Peyer's patch (tissue), 4 donors: Measurements from ENCODE around the gene C16orf96. TPM values are rescaled to one million over a fixed set of nuclear protein-coding genes. Genes with fewer than 3 reads are reported as not detected.

Source experiments
- DNase-seq, 3 donors: peaks; one replicate each; pipeline ENCODE4 v3.0.0-alpha.2; 2017 to 2019
- H3K27ac ChIP-seq, 4 donors: fragments of 200-600 bp; sonication (generic); one replicate each; pipeline ENCODE4 v1.5.1; 2016 to 2019
- H3K27me3 ChIP-seq, 2 donors: fragments of 200-600 bp; sonication (generic); one replicate each; pipeline ENCODE4 v1.5.1; 2019
- H3K36me3 ChIP-seq, 3 donors: fragments of 200-600 bp; sonication (generic); one replicate each; pipeline ENCODE4 v1.5.1; 2016 to 2019
- H3K4me1 ChIP-seq, 4 donors: fragments of 200-600 bp; sonication (generic); one replicate each; pipeline ENCODE4 v1.5.1; 2016 to 2019
- H3K4me3 ChIP-seq, 4 donors: fragments of 200-600 bp; sonication (generic); 1 replicate in 3 of 4; 2 replicates in 1 of 4; pipeline ENCODE4 v1.5.1; 2016 to 2019; ENCODE audit warnings: mild to moderate bottlenecking in 1 of 4
- H3K9me3 ChIP-seq, 4 donors: fragments of 200-600 bp; sonication (generic); one replicate each; pipeline ENCODE4 v1.5.1; 2016 to 2019; ENCODE audit warnings: mild to moderate bottlenecking in 1 of 4
- POLR2A ChIP-seq, 2 donors: fragments of 450-650 bp; IDR thresholded peaks; one replicate each; pipeline ENCODE4 v1.5.1; 2017; ENCODE audit warnings: antibody characterized with exemption in 2 of 2, mild to moderate bottlenecking in 2 of 2, moderate library complexity in 2 of 2
- total RNA-seq, 4 donors: library from RNA; depleted of rRNA; stranded (reverse); fragments of >200 nt; gene quantifications; one replicate each; pipeline ENCODE4 v1.1.0, GENCODE V29; 2016
- TF ChIP-seq, protein P1 (sequence below), 6 experiments: fragments of 450-650 bp in 4 of 6; fragments of 200-600 bp in 2 of 6; sonication (generic) in 1 of 6; IDR thresholded peaks; one replicate each; pipeline ENCODE4 v1.5.1; 2017 to 2019; ENCODE audit warnings: antibody characterized with exemption in 6 of 6, mild to moderate bottlenecking in 3 of 6, moderate library complexity in 1 of 6

Gene C16orf96
- total RNA-seq, 4 donors from 2014 or later, result not detected

DNA sequence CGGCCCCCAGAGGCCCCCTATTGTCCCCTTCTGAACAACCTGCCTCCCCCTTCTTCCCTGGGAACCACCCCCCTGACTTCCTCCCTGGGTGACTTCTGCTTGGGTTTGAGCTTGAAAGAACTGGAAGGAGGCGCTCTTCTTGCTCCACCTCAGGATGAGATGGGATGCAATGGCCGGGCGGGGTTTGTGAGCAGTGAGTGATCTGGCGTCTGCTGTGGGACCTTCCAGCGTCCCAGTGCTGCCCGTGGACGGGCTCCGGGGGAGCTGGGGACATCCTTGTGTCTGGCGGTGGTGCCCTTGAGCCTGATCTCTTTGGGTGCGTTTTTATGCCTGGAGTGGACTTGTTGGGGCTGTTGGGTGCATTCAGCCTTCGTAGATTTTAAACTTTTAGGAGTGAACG lies 80.1 kb downstream of the C16orf96 start:
- TF ChIP-seq, protein P1, sequence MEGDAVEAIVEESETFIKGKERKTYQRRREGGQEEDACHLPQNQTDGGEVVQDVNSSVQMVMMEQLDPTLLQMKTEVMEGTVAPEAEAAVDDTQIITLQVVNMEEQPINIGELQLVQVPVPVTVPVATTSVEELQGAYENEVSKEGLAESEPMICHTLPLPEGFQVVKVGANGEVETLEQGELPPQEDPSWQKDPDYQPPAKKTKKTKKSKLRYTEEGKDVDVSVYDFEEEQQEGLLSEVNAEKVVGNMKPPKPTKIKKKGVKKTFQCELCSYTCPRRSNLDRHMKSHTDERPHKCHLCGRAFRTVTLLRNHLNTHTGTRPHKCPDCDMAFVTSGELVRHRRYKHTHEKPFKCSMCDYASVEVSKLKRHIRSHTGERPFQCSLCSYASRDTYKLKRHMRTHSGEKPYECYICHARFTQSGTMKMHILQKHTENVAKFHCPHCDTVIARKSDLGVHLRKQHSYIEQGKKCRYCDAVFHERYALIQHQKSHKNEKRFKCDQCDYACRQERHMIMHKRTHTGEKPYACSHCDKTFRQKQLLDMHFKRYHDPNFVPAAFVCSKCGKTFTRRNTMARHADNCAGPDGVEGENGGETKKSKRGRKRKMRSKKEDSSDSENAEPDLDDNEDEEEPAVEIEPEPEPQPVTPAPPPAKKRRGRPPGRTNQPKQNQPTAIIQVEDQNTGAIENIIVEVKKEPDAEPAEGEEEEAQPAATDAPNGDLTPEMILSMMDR (IDR thresholded peaks at IDR 0.05), result no peak
- TF ChIP-seq POLR2A (IDR thresholded peaks at IDR 0.05), result no peak
- Histone ChIP-seq H3K36me3 (peaks cover 0 to 25% (median 0%) of the 10 kb centered on the region in 3 donors), H3K9me3 (no peaks in the 10 kb centered on the region), H3K4me1 (peaks cover 0 to 12% (median 0%) of the 10 kb centered on the region in 4 donors), H3K27me3 (no peaks in the 10 kb centered on the region), H3K4me3 (no peak overlapping the region), H3K27ac (no peak overlapping the region)
- DNase-seq, result no peak

DNA sequence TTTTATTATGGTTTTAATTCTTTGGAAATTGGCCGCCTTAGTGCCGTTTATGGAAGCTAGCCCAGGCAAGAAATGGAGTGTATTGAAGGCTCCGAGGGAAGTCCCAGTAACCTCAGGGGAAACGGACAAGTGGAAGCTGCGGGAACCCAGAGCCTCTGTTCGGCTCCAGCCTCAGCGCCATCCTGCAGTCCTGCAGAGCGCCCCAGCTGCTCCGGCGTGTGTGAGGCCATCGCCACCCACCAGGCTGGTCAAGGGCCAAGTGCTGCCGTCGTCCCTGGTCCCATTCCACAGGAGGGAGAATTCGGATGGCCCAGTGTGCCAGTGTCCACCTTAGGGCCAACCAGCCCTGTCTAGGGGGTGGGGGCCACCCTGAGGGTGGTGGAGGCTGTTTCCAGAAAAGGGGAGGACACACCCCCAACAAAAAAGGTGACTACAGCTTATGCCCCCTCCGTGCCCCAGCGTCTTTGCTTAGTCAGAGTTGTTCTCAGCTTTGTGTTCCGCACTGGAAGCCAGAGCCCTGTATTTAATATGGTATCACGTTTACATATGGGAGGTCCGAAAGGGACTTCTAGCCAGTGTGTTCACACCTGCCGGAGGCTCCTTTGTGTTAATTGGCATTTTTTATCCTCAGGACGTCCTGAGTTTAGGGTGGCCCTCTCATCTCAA lies 81.5 kb downstream of the C16orf96 start:
- Histone ChIP-seq H3K4me1 (peaks cover 0 to 12% (median 0%) of the 10 kb centered on the region in 4 donors), H3K27ac (no peak overlapping the region), H3K36me3 (peaks cover 0 to 25% (median 0%) of the 10 kb centered on the region in 3 donors), H3K27me3 (no peaks in the 10 kb centered on the region), H3K9me3 (no peaks in the 10 kb centered on the region), H3K4me3 (no peak overlapping the region)
- no peak for DNase-seq
- TF ChIP-seq POLR2A (IDR thresholded peaks at IDR 0.05), result no peak
- TF ChIP-seq, protein P1 (IDR thresholded peaks at IDR 0.05), result no peak

DNA sequence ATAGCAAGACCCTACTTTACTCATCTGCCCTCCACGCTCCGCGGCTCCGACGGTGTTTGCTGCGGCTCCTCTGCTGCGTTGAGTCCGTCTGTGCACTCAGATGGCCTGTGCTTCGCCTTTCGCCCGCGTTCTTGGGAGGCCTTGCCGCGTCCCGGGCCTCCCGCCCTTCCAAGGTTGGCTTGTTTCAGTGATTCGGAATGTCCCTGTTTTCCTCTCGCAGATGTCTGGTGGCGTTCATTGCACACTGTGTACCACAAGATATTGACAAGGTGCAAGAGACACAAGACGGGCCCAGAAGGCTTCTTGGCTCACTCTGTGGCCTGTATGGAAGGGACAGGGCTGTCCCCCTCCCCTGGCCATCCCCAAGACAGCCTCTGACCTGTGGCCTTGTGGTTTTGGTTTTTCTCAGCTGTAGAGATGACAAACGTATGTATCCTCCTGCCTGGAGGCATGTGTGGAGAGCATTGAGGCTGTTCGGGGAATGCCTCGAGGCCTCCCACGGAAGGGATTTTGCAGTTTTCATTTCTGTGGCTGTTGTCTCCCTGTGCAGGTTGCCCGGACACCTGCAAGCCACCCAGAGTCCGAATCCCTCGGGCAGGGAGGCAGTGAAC lies 83.9 kb downstream of the C16orf96 start:
- TF ChIP-seq POLR2A (IDR thresholded peaks at IDR 0.05), result no peak
- TF ChIP-seq, protein P1 (IDR thresholded peaks at IDR 0.05), result no peak
- Histone ChIP-seq H3K36me3 (peaks cover 0 to 16% (median 0%) of the 10 kb centered on the region in 3 donors), H3K4me3 (no peak overlapping the region), H3K9me3 (no peaks in the 10 kb centered on the region), H3K27ac (no peak overlapping the region), H3K27me3 (no peaks in the 10 kb centered on the region), H3K4me1 (peaks cover 0 to 12% (median 0%) of the 10 kb centered on the region in 4 donors)
- no peak for DNase-seq

DNA sequence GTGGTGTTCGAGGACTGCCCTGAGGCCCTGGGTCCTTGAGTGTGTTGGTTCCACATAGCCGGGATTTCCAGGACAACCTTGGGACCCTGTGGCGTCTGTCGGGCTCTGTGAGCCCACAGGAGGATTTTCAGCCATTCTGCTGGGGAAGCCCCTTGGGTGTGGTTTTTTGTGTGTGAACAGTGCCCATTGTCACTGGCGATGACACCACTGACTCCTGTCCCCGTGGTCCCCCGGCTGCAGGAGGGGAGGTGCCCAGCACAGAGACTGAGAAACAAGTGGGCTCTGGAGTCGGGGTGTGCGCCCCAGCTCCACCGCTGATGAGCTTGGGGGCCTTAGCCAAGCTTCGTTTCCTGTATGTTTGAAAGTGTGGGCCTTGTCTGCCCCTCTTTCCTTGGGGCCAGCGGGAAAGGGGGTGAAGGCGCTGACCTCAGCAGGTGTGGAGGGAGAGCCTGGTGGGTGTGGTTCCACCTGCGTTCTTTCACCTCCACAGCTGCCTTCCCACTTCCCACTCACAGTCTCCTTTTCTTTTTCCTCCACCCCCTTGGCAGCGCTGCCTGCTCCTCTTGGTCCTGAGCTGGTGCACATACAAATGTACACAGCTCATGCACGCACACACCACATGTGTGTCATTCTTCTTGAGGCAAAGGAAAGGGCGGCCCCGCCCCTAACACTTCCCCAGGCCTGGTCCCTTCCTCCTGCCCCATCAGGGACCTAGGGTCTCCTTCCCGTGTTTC lies 84.6 kb downstream of the C16orf96 start:
- no peak for DNase-seq
- TF ChIP-seq, protein P1 (IDR thresholded peaks at IDR 0.05), result no peak
- Histone ChIP-seq H3K9me3 (no peaks in the 10 kb centered on the region), H3K36me3 (peaks cover 0 to 16% (median 0%) of the 10 kb centered on the region in 3 donors), H3K4me3 (no peak overlapping the region), H3K4me1 (peaks cover 0 to 12% (median 0%) of the 10 kb centered on the region in 4 donors), H3K27me3 (no peaks in the 10 kb centered on the region), H3K27ac (peak overlapping the region in 1 of 4 donors; percentile 3)

DNA sequence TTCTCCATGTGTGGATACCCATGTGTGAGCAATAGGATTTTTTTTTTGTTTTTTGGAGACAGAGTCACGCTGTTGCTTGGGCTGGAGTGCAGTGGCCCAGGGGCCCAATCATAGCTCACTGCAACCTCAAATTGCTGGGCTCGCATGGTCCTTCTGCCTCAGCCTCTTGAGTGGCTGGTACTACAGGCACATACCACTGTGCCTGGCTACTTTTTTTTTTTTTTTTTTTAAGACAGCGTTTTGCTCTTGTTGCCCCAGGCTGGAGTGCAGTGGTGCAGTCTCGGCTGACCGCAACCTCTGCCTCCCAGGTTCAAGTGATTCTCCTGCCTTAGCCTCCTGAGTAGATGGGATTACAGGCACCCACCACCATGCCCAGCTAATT lies 85.2 kb downstream of the C16orf96 start:
- no peak overlapping the region for H3K4me3 ChIP-seq
- H3K4me1 ChIP-seq, result peaks cover 0 to 12% (median 0%) of the 10 kb centered on the region in 4 donors
- no peaks in the 10 kb centered on the region for H3K27me3 ChIP-seq
- no peaks in the 10 kb centered on the region for H3K9me3 ChIP-seq
- TF ChIP-seq POLR2A (IDR thresholded peaks at IDR 0.05), result no peak
- TF ChIP-seq, protein P1 (IDR thresholded peaks at IDR 0.05), result no peak
- peaks cover 0 to 20% (median 0%) of the 10 kb centered on the region in 3 donors for H3K36me3 ChIP-seq
- no peak for DNase-seq
- no peak overlapping the region for H3K27ac ChIP-seq
